OCI-LY3 (cell line): Measurements from ENCODE around the gene PCSK2.

ENCODE experiments used
- EZH2phosphoT487 ChIP-seq: fragments of 200-600 bp; shearing (Covaris generic); IDR thresholded peaks from 2 replicates; pipeline ENCODE4 v1.6.1; 2018; ENCODE audit warnings: antibody characterized with exemption, mixed run types, low read depth
- TF ChIP-seq, protein P1 (sequence below): fragments of 200-600, 300-600 bp; sonication (generic); IDR thresholded peaks from 2 replicates; pipeline ENCODE4 v1.5.1; 2014; ENCODE audit warnings: antibody characterized with exemption, low read length, low read depth

DNA sequence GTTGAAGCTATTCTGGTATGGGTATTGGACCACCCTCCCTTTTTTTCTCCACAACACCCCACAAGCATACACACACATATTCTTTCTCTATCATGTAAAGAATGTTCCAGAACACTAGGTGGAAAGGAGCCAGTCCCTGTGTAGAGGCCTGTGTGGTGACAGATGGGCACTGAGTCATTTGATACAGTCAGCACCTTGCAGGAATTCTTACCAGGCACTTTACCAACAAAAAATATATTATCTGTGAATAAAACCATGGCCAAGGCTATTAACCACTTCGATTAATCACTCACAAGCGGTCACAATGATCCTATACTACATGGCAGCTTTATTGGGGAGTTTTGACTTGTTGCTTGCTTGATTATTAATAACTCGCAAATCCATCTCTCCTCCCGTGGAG, 154.9 kb downstream of the PCSK2 start:
- TF ChIP-seq, protein P1, sequence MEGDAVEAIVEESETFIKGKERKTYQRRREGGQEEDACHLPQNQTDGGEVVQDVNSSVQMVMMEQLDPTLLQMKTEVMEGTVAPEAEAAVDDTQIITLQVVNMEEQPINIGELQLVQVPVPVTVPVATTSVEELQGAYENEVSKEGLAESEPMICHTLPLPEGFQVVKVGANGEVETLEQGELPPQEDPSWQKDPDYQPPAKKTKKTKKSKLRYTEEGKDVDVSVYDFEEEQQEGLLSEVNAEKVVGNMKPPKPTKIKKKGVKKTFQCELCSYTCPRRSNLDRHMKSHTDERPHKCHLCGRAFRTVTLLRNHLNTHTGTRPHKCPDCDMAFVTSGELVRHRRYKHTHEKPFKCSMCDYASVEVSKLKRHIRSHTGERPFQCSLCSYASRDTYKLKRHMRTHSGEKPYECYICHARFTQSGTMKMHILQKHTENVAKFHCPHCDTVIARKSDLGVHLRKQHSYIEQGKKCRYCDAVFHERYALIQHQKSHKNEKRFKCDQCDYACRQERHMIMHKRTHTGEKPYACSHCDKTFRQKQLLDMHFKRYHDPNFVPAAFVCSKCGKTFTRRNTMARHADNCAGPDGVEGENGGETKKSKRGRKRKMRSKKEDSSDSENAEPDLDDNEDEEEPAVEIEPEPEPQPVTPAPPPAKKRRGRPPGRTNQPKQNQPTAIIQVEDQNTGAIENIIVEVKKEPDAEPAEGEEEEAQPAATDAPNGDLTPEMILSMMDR: no peak
- no peak for TF ChIP-seq EZH2phosphoT487
